HL-60 (cell line): ENCODE data around the gene ELMO1.

Experiments used
- TF ChIP-seq, protein P1 (sequence below): IDR thresholded peaks from one replicate; pipeline ENCODE4 v1.5.1; 2011; ENCODE audit warnings: low read length, control low read depth, inconsistent platforms; ENCODE audit not compliant: insufficient read depth
- TF ChIP-seq, protein P2 (sequence below): IDR thresholded peaks from 2 replicates; pipeline ENCODE4 v1.6.1; 2012; ENCODE audit warnings: low read depth; ENCODE audit not compliant: insufficient replicate concordance

DNA sequence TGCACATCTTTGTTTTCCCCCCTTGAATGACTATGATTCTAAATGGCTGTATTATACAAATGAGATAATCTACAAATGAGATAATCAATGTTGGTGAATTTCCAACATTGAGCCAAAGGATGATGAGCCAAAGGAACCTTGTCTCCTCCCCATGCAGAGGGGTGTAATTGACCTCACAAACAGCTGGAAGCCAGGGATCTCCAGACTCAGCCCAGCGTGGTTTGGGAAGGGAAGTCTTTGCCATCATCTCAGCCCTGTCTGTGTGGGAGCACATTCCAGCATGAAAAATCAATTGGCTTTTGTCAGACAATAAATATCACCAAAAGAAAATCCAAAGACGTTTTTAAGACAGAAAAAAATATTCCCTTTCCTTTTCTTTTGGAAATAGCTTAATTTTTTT lies 452.9 kb downstream of the ELMO1 start:
- TF ChIP-seq, protein P1, sequence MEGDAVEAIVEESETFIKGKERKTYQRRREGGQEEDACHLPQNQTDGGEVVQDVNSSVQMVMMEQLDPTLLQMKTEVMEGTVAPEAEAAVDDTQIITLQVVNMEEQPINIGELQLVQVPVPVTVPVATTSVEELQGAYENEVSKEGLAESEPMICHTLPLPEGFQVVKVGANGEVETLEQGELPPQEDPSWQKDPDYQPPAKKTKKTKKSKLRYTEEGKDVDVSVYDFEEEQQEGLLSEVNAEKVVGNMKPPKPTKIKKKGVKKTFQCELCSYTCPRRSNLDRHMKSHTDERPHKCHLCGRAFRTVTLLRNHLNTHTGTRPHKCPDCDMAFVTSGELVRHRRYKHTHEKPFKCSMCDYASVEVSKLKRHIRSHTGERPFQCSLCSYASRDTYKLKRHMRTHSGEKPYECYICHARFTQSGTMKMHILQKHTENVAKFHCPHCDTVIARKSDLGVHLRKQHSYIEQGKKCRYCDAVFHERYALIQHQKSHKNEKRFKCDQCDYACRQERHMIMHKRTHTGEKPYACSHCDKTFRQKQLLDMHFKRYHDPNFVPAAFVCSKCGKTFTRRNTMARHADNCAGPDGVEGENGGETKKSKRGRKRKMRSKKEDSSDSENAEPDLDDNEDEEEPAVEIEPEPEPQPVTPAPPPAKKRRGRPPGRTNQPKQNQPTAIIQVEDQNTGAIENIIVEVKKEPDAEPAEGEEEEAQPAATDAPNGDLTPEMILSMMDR, result no peak
- TF ChIP-seq, protein P2, sequence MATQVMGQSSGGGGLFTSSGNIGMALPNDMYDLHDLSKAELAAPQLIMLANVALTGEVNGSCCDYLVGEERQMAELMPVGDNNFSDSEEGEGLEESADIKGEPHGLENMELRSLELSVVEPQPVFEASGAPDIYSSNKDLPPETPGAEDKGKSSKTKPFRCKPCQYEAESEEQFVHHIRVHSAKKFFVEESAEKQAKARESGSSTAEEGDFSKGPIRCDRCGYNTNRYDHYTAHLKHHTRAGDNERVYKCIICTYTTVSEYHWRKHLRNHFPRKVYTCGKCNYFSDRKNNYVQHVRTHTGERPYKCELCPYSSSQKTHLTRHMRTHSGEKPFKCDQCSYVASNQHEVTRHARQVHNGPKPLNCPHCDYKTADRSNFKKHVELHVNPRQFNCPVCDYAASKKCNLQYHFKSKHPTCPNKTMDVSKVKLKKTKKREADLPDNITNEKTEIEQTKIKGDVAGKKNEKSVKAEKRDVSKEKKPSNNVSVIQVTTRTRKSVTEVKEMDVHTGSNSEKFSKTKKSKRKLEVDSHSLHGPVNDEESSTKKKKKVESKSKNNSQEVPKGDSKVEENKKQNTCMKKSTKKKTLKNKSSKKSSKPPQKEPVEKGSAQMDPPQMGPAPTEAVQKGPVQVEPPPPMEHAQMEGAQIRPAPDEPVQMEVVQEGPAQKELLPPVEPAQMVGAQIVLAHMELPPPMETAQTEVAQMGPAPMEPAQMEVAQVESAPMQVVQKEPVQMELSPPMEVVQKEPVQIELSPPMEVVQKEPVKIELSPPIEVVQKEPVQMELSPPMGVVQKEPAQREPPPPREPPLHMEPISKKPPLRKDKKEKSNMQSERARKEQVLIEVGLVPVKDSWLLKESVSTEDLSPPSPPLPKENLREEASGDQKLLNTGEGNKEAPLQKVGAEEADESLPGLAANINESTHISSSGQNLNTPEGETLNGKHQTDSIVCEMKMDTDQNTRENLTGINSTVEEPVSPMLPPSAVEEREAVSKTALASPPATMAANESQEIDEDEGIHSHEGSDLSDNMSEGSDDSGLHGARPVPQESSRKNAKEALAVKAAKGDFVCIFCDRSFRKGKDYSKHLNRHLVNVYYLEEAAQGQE, result no peak
